Measurements from ENCODE around the gene NTN3.

Gene NTN3

DNA sequence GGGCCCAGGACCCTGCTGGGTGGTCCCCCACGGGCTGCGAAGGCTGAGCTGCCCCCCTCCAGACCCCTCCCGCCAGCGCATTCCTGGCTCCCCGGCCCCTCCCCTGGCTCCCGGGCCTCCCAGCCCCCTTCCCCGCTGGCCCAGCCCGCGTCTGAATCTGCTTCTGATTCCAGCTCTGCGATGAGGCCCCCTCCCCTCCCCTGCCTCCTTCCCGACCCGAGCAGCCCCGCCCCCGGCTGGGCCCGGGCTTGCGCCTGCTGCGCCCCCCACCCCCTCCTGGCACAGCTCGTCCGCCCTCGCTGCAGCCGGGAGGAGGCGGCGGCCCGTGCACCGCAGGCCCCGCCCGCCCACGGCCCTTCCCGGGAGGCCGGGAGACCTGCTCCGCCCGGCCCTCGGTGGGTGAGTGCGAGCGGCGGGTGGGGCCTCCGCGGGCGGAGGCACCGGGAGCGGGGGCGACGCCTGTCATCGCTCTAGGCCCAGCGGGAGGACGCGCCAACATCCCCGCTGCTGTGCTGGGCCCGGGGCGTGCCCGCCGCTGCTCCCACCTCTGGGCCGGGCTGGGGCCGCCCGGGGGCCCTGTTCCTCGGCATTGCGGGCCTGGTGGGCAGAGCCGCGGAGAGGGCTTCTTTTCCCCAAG lies at the start of gene NTN3:
Gene NTN3, plus strand, starts transcription at position 282 of the 637 bp plus-strand sequence. CDS start 405 bp downstream, outside the sequence.
- TF ChIP-seq ZFX (IDR thresholded peaks at IDR 0.05): 0 out of 2 replicates have a peak, but pooled peaks have one; percentile 14
- TF ChIP-seq, protein P1, sequence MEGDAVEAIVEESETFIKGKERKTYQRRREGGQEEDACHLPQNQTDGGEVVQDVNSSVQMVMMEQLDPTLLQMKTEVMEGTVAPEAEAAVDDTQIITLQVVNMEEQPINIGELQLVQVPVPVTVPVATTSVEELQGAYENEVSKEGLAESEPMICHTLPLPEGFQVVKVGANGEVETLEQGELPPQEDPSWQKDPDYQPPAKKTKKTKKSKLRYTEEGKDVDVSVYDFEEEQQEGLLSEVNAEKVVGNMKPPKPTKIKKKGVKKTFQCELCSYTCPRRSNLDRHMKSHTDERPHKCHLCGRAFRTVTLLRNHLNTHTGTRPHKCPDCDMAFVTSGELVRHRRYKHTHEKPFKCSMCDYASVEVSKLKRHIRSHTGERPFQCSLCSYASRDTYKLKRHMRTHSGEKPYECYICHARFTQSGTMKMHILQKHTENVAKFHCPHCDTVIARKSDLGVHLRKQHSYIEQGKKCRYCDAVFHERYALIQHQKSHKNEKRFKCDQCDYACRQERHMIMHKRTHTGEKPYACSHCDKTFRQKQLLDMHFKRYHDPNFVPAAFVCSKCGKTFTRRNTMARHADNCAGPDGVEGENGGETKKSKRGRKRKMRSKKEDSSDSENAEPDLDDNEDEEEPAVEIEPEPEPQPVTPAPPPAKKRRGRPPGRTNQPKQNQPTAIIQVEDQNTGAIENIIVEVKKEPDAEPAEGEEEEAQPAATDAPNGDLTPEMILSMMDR (conservative IDR thresholded peaks at IDR 0.05): no peak
- peak within 1 kb of the TSS; percentile 26 for H3K27ac ChIP-seq

DNA sequence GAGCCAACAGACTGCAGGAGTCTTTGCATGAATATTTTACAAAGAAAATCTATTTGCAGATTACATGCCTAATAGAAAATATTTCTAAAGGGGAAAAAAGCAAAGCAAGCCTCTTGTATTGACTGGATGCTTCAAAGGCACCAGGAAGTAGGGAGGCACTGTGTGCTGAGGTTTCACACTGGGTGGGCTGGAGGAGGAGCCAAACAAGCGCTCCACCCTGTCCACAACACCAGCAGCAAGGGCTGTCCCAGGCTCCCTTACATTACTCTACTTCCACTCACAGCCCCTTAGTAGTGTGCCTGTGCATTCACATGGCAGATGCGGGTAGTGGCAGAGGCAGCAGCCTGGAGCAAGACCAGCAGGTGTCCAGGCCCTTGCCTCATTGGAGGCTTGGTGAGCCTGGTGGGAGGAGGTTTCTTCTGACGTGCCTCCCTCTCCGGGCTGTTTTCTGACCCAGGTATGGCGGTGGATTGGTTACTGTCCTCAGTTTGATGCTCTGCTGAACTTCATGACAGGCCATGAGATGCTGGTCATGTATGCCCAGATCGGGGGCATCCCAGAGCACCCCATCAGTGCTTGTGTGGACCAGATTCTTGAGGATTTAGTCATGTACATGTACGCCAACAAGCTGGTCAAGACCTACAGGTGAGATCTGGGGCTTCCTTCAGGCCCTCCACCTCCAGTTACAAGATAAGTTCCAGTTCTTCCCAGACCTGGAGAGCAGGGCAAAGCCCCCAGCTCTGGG lies 48.8 kb upstream of the NTN3 start:
- H3K27ac ChIP-seq: no peak overlapping the region
- TF ChIP-seq ZFX (IDR thresholded peaks at IDR 0.05): no peak
- TF ChIP-seq, protein P1 (conservative IDR thresholded peaks at IDR 0.05): no peak

DNA sequence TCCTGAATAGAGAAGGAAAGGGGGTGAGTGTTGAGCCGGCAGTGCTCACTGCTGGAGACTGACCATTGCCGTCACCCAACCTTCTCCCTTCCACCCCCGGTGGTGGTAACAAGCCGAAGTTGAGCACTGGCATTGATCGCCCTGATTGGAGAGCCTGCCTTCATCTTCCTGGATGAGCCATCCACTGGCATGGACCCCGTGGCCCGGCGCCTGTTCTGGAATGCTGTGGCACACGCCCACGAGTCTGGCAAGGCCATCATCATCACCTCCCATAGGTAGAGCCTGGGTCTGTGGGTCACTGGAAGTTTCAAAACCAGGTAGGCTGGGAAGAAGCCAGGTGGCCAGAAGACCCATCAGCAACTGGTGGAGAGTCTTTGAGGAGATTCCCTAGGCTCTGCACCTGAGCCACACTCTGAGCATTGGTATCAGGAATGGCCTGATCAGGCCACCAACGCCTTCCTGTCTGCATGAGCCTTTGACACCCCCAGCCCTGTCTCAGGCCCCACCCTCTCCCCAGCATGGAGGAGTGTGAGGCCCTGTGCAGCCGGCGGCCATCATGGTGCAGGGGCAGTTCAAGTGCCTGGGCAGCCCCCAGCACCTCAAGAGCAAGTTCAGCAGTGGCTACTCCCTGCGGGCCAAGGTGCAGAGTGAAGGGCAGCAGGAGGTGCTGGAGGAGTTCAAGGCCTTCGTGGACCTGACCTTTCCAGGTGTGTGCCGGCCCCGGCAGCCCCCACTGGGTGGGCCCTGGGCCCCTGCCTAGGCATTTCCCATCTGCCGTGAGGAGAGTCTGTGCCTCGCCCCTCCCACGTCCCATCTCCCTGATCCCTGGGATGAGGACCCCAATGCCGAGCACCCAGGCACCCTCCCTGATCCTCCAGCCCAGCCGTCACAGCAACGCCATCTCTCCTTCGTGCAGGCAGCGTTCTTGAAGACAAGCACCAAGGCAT lies 46.8 kb upstream of the NTN3 start:
- H3K27ac ChIP-seq: no peak overlapping the region
- TF ChIP-seq, protein P1 (conservative IDR thresholded peaks at IDR 0.05): no peak
- no peak for TF ChIP-seq ZFX (IDR thresholded peaks at IDR 0.05)

DNA sequence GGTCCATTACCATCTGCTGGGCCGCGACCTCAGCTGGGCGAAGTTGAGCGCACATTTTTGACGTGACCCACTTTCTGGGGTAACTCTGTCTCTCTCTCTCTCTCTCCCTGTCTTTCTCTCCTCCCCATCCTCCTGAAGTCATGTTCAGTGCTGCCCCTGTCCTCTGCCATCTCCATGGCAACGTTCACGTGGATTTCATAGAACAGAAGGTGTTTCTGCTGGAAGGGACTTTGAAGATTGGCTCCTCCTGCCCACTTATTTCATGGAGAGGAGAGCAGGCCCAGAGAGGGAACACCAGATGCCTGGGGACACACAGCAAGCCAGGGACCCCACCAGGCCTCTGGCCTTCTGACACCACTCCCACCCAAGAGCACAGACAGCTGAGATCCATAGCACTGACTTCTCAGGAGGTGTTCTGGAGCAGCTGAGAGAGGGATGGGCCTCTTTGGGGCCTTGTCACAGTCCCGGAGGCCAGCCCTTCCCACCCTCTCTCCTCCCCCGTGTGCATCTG lies 46.0 kb upstream of the NTN3 start:
- TF ChIP-seq, protein P1 (conservative IDR thresholded peaks at IDR 0.05): no peak
- TF ChIP-seq ZFX (IDR thresholded peaks at IDR 0.05): no peak
- no peak overlapping the region for H3K27ac ChIP-seq

DNA sequence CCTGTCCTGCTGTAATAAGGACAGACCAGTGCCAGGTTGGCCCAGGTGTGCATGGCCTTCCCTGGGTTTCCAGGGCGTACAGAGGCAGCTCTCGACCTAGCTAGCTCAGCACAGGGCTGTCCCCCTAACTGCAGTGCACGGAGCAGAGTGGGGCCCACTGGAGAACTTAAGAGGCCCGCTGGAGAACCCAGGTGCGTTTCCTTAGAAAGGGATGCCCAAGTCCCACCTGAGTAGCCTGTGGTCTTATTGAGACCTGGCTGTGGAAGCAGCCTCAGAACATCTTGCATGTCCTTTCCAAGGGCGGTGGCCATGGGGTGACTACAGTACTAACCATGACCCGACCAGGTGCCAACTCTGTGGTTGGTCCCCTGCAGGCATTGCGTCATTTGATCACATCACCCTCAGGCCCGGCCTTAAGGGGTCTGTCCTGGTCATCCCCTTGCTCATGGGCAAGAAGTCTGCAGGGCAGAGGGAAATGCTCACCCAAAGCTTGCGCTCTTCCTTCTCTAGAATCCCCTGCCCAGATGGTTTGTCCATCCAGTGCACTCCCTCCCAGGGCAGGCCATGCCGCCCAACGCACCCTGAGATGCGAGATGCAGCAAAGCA lies 45.2 kb upstream of the NTN3 start:
- TF ChIP-seq, protein P1 (conservative IDR thresholded peaks at IDR 0.05): no peak
- no peak for TF ChIP-seq ZFX (IDR thresholded peaks at IDR 0.05)
- no peak overlapping the region for H3K27ac ChIP-seq

DNA sequence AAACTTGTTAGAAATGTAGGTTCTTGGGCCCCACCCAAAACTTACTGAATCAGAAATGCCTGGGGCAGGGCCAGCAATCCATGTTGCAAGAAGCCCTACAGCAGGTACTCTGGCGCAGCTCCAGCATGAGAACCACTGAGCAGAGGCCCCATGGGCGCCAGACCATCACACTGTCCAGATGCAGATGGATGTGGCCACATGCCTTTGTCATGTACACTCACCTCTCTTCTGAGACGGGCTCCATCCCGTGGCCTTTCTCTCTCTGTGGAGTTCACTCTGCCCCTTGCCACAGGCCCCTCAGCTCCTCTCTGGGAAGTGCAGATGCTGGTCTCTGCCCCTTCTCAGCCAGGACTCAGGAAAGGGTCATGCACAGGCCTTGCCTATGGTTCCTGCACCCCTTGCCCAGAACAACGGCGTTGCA lies 44.1 kb upstream of the NTN3 start:
- TF ChIP-seq ZFX (IDR thresholded peaks at IDR 0.05): no peak
- TF ChIP-seq, protein P1 (conservative IDR thresholded peaks at IDR 0.05): no peak
- no peak overlapping the region for H3K27ac ChIP-seq

Measured in C4-2B (cell line).